ENCODE results near the gene ASRGL1. TPM values are rescaled to one million over a fixed set of nuclear protein-coding genes. Genes with fewer than 3 reads are reported as not detected.

Gene ASRGL1
- total and polyA plus RNA-seq, 2 of the 13 experiments (the other 11 are each of a cell fraction or from before 2014, with no cell fraction given): 50.8 to 97.5 TPM

GRCh38 chr11:62390237-62390636 is 53.0 kb downstream of the ASRGL1 start:
- H4K20me1 ChIP-seq (ENCODE audit: insufficient read depth, low read length): no peaks in the 10 kb centered on the region
- H3K9ac ChIP-seq (ENCODE audit: insufficient read depth, low read depth, low read length): no peak overlapping the region
- H3K27ac ChIP-seq (ENCODE audit: extremely low read length, insufficient read depth, low read length): no peak overlapping the region
- peaks cover 7% of the 10 kb centered on the region in 2 experiments; a peak in 4 of 5 replicates for H3K36me3 ChIP-seq (replicated peaks in 1 of 2; ENCODE audit: control insufficient read depth in 1 of 2, insufficient read depth in 2 of 2, low read length in 2 of 2)
- no peaks in the 10 kb centered on the region for H3K27me3 ChIP-seq (ENCODE audit: control insufficient read depth in 1 of 2, insufficient read depth in 2 of 2, low read length in 2 of 2)
- ATAC-seq: no peak
- no TSS peak for BruUV-seq (replicated peaks)
- no peak for DNase-seq (ENCODE audit: low spot score)
- no peak overlapping the region for H2AFZ ChIP-seq (ENCODE audit: low read length)
- no peaks in the 10 kb centered on the region for H3K9me3 ChIP-seq (ENCODE audit: low read length)
- CTCF ChIA-PET (ENCODE audit: low intra/inter-chr PET ratio, low total read pairs): no interaction called here
- FAIRE-seq: no peak
- in situ Hi-C loops (cut with HindIII; ENCODE audit: extremely low pct_ligation_motif_present, low pct_unique_long_range_greater_than_20kb) (loop anchor here (10.0 kb wide), 1 partner anchor 315 kb away; the partner anchor contains the start of genes BSCL2 and GNG3), intact Hi-C loops (cut with micrococcal nuclease; ENCODE audit: unreplicated experiment) (loop anchor here (10.0 kb wide), 1 partner anchor 155 kb away; the partner anchor contains the start of gene AHNAK)
- POLR2A ChIA-PET: no interaction called here
- no peak overlapping the region for H3K4me3 ChIP-seq (replicated peaks in 1 of 3; ENCODE audit: insufficient read depth in 1 of 3, low read depth in 2 of 3, low read length in 3 of 3)
- 80% methylated on average over 5 of the region's 5 CpGs for WGBS (ENCODE audit: low lambda C conversion rate)
- no peak overlapping the region for H3K4me2 ChIP-seq (ENCODE audit: low read depth, low read length)
- no peaks in the 10 kb centered on the region for H3K79me2 ChIP-seq (ENCODE audit: insufficient read depth, low read length)
- no peaks in the 10 kb centered on the region; the same call in 1 of the 2 replicates for H3K4me1 ChIP-seq (ENCODE audit: insufficient read depth, low read length)
- TF ChIP-seq HOXA3 (CRISPR knock-in tag; IDR thresholded peaks at IDR 0.05) (no peak), ZNF784 (CRISPR knock-in tag; IDR thresholded peaks at IDR 0.05; ENCODE audit: borderline replicate concordance) (no peak), ZBTB21 (CRISPR knock-in tag; IDR thresholded peaks at IDR 0.05) (no peak), KLF15 (CRISPR knock-in tag; IDR thresholded peaks at IDR 0.05; ENCODE audit: borderline replicate concordance) (no peak), ZNF367 (CRISPR knock-in tag; IDR thresholded peaks at IDR 0.05; ENCODE audit: borderline replicate concordance) (no peak), ZBTB20 (CRISPR knock-in tag; IDR thresholded peaks at IDR 0.05; ENCODE audit: borderline replicate concordance, low read depth) (no peak), CBX5 (CRISPR knock-in tag; IDR thresholded peaks at IDR 0.05; ENCODE audit: borderline replicate concordance) (no peak), TAF15 (IDR thresholded peaks at IDR 0.05; ENCODE audit: low read depth, low read length, poor library complexity, severe bottlenecking) (no peak), ZNF879 (CRISPR knock-in tag; IDR thresholded peaks at IDR 0.05) (no peak), KLF11 (CRISPR knock-in tag; IDR thresholded peaks at IDR 0.05) (no peak), REST (IDR thresholded peaks at IDR 0.05; ENCODE audit: borderline replicate concordance in 1 of 2, low read depth in 1 of 2, low read length in 2 of 2) (no peak), ZNF383 (CRISPR knock-in tag; IDR thresholded peaks at IDR 0.05; ENCODE audit: borderline replicate concordance) (no peak)

Data from HepG2 (cell line).